DND-41 (cell line): ENCODE results near the gene PAPPA.

Source experiments
- ATAC-seq: fragments of 200-7000 bp; cut with Tn5 transposase; 3 replicates; pipeline ENCODE4 v1.9.1; 2021; ENCODE audit warnings: low read depth; ENCODE audit not compliant: insufficient read depth
- DNase-seq: peaks from one replicate; pipeline ENCODE4 v3.0.0-alpha.2; 2020
- H2AFZ ChIP-seq: 2 replicates; pipeline ENCODE4 v1.6.0; 2012; ENCODE audit warnings: low read depth, low read length
- H3K27ac ChIP-seq: 2 replicates; pipeline ENCODE4 v1.5.1; 2012; ENCODE audit warnings: low read length, inconsistent platforms
- H3K27me3 ChIP-seq: fragments of 200-600 bp; sonication (generic); 2 replicates; pipeline ENCODE4 v1.6.0; 2012; ENCODE audit warnings: low read length, mild to moderate bottlenecking, inconsistent platforms; ENCODE audit not compliant: insufficient read depth, poor library complexity
- H3K36me3 ChIP-seq: 2 replicates; pipeline ENCODE4 v1.5.1; 2012; ENCODE audit warnings: low read length, inconsistent platforms; ENCODE audit not compliant: insufficient read depth
- H3K4me1 ChIP-seq: 2 replicates; pipeline ENCODE4 v1.5.1; 2012; ENCODE audit warnings: mild to moderate bottlenecking, low read length; ENCODE audit not compliant: insufficient read depth
- H3K4me2 ChIP-seq: 2 replicates; pipeline ENCODE4 v1.6.0; 2012; ENCODE audit warnings: mild to moderate bottlenecking, moderate library complexity, low read length, inconsistent platforms; ENCODE audit not compliant: insufficient read depth
- H3K4me3 ChIP-seq, 2 experiments: fragments of 200-600 bp in 1 of 2; shearing (Covaris generic) in 1 of 2; 2 replicates each; pipeline ENCODE4 v1.5.1; 2012 to 2016; ENCODE audit warnings: inconsistent platforms in 2 of 2, low read length in 2 of 2, mild to moderate bottlenecking in 2 of 2, low read depth in 1 of 2, moderate library complexity in 1 of 2
- H3K79me2 ChIP-seq: 2 replicates; pipeline ENCODE4 v1.6.0; 2012; ENCODE audit warnings: low read length, inconsistent platforms; ENCODE audit not compliant: insufficient read depth
- H3K9ac ChIP-seq: 2 replicates; pipeline ENCODE4 v1.6.0; 2012; ENCODE audit warnings: low read depth, mild to moderate bottlenecking, inconsistent platforms, low read length, moderate library complexity
- H3K9me3 ChIP-seq: 2 replicates; pipeline ENCODE4 v1.5.1; 2012; ENCODE audit warnings: low read length, moderate library complexity, mild to moderate bottlenecking, inconsistent platforms; ENCODE audit not compliant: insufficient read depth, severe bottlenecking
- H4K20me1 ChIP-seq: 2 replicates; pipeline ENCODE4 v1.6.0; 2012; ENCODE audit warnings: low read length; ENCODE audit not compliant: insufficient read depth
- EZH2 ChIP-seq: IDR thresholded peaks from 3 replicates; pipeline ENCODE4 v1.6.1; 2012; ENCODE audit warnings: borderline replicate concordance, low read depth, mild to moderate bottlenecking, moderate library complexity, low read length, inconsistent platforms; ENCODE audit not compliant: severe bottlenecking
- TF ChIP-seq, protein P1 (sequence below): IDR thresholded peaks from 2 replicates; pipeline ENCODE4 v1.5.1; 2012; ENCODE audit warnings: borderline replicate concordance, low read length, moderate library complexity, mild to moderate bottlenecking; ENCODE audit not compliant: poor library complexity, severe bottlenecking; ENCODE audit errors: extremely low read depth

Gene PAPPA

DNA sequence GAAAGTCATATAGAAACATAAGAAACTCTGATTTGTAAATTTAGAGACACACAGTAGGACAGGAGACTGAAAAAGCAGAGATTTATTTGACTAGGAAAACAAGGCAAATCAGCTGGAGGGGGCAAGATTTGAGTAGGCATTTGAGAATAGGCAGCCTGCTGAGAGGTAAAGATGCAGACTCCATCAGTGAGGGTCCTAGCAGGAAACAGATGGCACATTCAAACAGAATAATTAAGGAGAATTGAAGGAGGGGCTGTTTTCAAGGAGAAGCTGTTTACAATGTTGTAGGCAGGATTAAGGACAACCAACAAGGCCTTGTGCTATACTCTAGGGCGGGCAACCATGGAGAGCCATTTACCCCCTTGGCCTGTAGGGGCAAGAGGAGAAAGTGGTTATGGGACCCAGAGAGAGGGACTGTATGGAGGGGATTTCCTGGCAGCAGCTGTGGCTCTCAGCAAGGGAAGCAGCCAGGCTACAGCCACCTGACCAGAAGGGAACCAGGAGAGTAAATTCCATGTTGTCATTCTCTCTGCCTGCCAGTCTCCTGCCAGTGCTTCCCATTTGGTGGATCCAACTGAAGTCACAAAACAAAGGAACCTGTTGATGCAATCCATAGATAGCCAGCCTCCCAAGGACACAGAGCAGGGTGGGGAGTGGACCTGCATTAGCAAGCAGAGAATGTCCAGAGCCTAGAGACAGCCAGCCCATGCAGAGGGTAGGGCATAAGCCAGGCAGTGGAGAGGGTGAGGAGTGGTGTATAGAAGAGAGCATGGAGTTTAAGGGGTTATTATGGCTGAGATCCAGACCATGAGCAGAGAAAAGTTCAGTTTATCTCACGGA is 38.2 kb downstream of the PAPPA start:
- H3K79me2 ChIP-seq, result no peaks in the 10 kb centered on the region
- no peaks in the 10 kb centered on the region for H4K20me1 ChIP-seq
- ATAC-seq (no peak), DNase-seq (no peak)
- no peaks in the 10 kb centered on the region for H3K27me3 ChIP-seq
- H3K27ac ChIP-seq, result no peak overlapping the region
- H3K4me2 ChIP-seq, result no peak overlapping the region
- H3K9ac ChIP-seq, result no peak overlapping the region
- no peak overlapping the region for H2AFZ ChIP-seq
- no peaks in the 10 kb centered on the region for H3K36me3 ChIP-seq
- H3K9me3 ChIP-seq, result no peaks in the 10 kb centered on the region
- TF ChIP-seq, protein P1, sequence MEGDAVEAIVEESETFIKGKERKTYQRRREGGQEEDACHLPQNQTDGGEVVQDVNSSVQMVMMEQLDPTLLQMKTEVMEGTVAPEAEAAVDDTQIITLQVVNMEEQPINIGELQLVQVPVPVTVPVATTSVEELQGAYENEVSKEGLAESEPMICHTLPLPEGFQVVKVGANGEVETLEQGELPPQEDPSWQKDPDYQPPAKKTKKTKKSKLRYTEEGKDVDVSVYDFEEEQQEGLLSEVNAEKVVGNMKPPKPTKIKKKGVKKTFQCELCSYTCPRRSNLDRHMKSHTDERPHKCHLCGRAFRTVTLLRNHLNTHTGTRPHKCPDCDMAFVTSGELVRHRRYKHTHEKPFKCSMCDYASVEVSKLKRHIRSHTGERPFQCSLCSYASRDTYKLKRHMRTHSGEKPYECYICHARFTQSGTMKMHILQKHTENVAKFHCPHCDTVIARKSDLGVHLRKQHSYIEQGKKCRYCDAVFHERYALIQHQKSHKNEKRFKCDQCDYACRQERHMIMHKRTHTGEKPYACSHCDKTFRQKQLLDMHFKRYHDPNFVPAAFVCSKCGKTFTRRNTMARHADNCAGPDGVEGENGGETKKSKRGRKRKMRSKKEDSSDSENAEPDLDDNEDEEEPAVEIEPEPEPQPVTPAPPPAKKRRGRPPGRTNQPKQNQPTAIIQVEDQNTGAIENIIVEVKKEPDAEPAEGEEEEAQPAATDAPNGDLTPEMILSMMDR, result no peak
- no peak for TF ChIP-seq EZH2
- no peak overlapping the region for H3K4me3 ChIP-seq
- no peaks in the 10 kb centered on the region for H3K4me1 ChIP-seq

DNA sequence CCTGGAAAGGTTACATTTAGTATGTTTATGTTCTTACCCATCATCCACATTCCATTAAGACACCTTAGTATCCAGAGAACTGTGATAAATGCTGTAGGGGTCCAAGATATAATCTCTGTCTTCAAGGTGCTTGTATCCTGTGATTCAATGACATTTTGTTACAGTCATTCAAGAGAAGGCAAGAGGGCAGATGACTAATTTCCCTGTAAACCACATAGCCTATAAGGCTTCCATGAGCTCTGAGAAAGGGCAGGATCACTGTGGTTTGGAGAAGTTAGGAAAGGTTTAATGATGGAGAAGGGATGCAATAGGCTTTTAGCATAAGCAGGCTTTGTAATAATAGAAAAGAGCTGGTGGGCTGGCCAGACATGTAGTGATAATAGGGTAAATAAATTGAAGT is 40.0 kb downstream of the PAPPA start:
- no peaks in the 10 kb centered on the region for H3K79me2 ChIP-seq
- H3K27ac ChIP-seq, result no peak overlapping the region

DNA sequence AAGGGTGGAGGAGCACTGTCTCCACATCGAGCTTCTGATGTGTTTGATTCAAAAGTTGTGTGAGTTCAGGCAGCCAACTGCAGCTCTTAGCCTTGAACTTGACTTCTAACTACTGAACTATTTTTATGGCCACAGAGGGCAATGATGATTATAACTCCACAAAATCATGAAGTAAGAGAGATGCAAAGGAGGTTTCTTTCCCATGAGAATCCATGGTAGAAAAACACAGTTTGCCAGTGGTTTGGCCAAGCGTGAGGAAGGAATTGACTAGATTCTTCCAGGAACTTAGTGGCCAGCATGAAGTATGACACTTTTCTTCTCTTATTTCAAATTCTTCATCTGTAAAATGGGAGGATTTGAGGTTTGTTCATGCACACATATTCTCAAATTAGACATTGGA is 43.2 kb downstream of the PAPPA start:
- DNase-seq (no peak), ATAC-seq (no peak)
- no peak overlapping the region for H2AFZ ChIP-seq
- no peaks in the 10 kb centered on the region for H3K79me2 ChIP-seq
- H3K4me3 ChIP-seq, result no peak overlapping the region
- TF ChIP-seq, protein P1, result no peak
- TF ChIP-seq EZH2, result no peak
- H3K9me3 ChIP-seq, result no peaks in the 10 kb centered on the region
- no peak overlapping the region for H3K9ac ChIP-seq
- H3K27ac ChIP-seq, result no peak overlapping the region
- no peaks in the 10 kb centered on the region for H4K20me1 ChIP-seq
- no peak overlapping the region for H3K4me2 ChIP-seq
- no peaks in the 10 kb centered on the region for H3K4me1 ChIP-seq
- H3K27me3 ChIP-seq, result no peaks in the 10 kb centered on the region
- H3K36me3 ChIP-seq, result no peaks in the 10 kb centered on the region

More for the DNA sequence above, 40.0 kb downstream of the PAPPA start:
- H3K9ac ChIP-seq, result no peak overlapping the region
- H3K9me3 ChIP-seq, result no peaks in the 10 kb centered on the region
- H2AFZ ChIP-seq, result no peak overlapping the region
- TF ChIP-seq, protein P1, result no peak
- no peak for TF ChIP-seq EZH2
- H3K4me2 ChIP-seq, result no peak overlapping the region
- no peaks in the 10 kb centered on the region for H4K20me1 ChIP-seq
- no peaks in the 10 kb centered on the region for H3K4me1 ChIP-seq
- no peaks in the 10 kb centered on the region for H3K36me3 ChIP-seq
- H3K27me3 ChIP-seq, result no peaks in the 10 kb centered on the region
- DNase-seq, result no peak
- ATAC-seq, result no peak
- H3K4me3 ChIP-seq, result no peak overlapping the region
